GM19324 (cell line): ENCODE measurements around the gene KIF23.
"Not testable (repeated sequence)": the region's sequence is repeated elsewhere in the genome, so short reads cannot be mapped to it uniquely, and the experiment has no call there.

Experiments
- ATAC-seq: cut with Tn5 transposase; IDR thresholded peaks from one replicate; pipeline ENCODE4 v1.9.1; 2021; ENCODE audit warnings: mild to moderate bottlenecking, moderate library complexity; ENCODE audit not compliant: unreplicated experiment, low FRiP score

KIF23 gene

DNA sequence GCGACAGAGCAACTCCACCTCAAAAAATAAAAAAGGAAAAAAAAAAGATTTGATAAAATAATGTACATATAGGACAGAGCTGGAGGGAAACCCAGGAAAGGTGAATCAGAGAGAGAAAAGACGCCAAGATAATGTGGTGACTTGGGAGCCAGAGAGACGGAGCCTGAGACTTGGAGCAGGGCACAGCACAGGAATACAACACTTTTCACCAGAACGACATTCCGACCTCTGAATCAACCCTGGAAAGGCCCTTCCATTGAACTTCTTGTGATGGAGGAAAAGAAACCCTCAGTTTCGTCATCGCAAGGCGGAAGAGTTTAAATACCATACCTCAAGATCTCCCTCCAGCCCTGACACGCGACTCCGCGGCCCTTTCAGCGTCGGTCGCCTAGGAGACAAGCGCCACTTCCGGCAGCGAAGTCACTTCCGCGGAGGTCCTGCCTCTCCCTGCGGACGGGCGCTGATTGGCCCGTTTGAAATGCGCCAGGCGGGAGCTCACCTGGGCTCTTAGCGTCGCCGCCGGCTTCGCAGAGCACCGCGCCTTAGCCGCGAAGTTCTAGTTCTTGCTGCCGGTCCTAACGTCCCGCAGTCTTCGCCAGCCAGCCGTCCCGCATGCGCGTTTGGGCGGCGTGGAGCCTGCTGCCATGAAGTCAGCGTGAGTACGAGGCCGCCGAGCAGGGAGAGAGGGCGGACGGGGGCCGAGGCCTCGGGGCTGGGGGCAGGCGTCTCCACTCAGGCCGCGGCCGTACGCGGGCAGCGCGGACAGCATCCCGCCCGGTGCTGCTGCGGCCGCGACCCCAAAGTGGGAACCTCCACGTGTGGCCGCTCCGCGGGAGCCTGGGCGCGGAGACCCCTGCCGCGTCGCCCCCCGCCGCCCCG, at the start of gene KIF23:
TSS of gene KIF23 (plus strand) at position 528 of the 879 bp plus-strand sequence. CDS start at position 645, 117 bp downstream.
- ATAC-seq = peak; percentile 89

DNA sequence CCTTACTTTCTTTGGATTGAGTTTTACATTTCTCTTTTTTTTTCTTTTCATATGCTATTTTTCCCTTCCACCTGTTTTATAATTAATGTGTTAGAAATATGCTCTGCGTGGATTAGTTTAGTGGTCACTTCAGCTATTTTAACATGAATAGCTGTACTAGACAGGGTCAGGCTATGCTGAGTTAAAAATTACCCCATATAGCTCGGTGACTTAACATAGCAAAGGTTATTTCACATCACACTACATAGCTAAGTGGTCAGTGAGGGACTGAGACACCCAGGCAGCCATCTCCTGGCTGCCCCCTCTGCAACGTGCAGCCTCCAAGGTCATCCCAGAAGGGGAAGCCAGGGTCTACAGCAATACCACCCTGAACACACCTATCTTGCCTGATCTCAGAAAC, 46.9 kb upstream of the KIF23 start:
- no peak for ATAC-seq

DNA sequence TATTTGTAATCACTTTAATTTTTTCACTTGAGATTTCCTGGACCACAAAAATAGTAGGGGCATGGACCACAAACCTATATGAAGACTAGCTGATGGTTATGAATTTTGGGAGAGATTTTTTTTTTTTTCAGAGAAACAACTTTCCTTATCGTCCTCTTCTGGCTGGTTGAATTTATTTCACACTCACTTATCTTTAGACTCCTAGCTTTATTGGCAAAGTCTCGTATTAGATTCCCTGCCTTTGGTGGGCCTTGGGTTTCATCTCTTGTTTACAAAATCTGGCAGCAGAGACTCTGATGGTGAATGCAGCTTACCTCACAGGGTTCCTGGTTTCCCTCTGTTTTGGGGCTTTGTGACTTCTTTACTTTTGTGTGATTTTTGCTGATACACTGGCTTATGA, 44.5 kb upstream of the KIF23 start:
- no peak for ATAC-seq

DNA sequence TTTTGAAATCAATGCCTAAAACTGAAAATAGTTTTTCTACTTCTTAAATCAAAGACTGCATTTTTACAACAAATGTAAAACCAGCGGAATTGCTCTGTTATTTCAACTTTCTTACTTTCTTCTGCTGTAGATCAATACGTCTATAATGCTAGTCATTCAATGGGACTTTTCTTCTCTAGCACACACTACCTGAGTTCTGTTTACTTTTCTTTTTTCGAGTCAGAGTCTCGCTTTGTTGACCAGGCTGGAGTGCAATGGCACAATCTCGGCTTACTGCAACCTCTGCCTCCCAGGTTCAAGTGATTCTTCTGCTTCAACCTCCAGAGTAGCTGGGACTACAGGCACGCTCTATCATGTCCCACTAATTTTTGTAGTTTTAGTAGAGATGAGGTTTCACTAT, 40.7 kb upstream of the KIF23 start:
- ATAC-seq = no peak

DNA sequence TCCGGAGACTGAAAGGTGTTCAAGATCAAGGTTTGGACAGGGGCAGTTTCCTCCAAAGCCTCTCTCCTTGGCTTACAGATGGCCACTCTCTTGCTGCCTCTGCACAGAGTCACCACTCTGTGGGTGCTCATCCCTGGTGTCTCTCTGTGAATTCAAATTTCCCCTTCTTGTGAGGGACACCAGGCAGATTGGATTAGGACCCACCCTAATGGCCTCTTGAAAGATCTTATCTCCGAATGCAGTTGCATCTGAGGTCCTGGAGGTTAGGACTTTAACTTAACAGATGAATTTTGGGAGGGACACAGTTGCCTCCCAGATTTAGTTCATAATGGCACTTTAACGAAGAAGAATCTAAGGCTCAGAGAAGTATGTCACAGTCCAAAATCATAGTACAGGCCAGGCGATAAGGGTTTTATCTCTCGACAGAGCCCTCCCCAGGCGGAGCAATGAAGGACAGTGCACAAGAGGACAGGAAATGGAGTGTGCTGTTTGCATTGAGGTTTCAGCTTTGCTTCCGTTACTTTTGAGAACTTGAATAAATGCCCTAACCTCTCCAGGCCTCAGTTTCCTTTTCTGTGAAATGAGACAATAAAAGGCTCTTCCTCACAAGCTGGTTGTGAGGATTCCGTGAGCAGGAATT, 38.9 kb upstream of the KIF23 start:
- no peak for ATAC-seq

DNA sequence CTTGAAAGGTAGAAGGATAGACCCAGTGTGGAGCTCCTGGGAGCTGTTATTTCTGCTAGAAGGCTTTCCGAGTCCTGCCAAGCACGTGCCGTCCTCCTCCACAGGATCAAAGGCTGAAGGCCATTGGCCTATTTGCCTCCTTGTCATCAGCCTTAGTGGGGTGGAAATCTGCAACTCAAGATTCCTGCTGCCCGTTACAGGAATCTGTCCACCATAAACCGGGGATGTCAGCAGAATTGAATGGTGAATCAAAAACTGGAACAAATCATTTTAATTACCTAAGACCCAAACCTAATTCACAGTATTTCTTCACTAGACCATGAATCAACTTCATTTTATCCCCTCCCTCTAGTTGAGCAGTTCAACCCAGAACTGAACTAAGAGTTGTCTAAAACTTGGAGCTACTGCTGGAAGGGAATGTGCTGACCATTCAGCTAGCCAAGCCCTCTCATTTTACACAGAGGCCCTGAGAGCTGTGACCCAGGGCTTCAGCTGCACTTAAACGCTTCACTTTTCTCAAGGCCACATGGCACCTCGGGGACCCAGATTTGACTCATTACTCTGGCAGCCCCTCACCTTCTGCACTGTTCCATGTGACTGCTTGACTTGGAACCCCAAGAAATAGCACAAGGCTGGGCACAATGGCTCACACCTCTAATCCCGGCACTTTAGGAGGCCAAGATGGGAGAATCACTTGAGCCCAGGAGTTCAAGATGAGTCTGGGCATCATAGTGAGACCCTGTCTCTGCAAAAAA, 36.8 kb upstream of the KIF23 start:
- no peak for ATAC-seq

DNA sequence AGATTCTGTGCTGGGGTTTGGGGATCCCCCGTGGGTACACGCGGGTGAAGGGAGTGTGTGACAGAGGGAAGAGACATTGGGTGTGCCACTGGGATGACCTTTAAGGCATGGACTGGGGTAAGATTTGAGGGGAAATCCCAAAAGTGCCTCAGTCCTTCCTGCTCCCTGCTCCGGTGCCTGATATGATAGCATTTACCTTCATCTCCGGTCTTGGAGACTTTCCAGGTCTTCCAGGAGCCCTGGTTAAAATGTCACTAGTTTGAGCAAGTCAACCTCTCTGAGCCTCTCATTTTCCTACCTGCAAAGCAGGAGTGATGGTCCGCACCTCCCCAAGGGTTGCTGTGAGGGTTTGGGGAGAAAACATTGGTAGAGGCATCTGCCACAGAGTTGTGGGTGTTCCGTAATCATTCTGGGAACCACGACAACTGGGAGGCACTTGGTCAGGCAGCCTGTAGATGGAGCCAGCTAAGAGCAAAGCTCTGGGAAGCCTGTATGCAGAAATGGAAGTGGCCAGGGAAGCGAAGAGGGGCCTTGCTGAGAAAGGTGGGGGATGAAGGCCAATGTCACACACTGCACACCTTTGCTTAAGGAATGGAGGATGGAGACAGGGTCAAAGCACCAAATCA, 33.9 kb upstream of the KIF23 start:
- no peak for ATAC-seq

DNA sequence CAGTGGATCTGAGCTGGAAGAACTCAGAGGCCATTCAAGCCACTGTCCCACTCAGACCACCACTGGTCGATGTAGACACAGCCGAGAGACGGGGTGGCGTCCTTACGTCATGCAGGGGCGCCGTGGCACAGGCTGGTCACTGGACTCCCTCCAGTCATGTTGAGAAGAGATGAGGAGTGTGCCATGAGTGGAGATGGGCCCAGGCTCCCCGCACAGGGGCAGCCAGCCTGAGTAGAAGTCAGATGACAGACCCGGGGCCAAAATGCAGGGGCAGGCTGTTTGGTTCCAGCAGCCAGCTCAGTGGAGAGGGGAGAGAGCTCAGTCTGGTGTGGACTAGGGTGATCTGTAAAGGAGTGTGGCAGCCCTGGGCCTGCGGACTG, 33.4 kb upstream of the KIF23 start:
- no peak for ATAC-seq

DNA sequence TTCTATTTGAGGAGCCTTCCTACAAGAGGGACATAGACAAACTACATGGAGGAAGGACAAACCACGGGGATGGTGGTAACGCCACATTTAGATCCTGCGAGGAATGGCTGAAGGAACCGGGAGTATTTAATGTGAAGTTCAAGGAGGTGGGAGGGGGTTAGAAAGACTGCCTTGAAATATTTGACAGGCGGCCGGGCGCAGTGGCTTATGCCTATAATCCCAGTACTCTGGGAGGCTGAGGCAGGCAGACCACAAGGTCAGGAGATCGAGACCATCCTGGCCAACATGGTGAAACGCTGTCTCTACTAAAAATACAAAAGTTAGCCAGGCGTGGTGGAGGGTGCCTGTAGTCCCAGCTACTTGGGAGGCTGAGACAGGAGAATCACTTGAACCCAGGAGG, 32.0 kb upstream of the KIF23 start:
- ATAC-seq = not testable (repeated sequence)

DNA sequence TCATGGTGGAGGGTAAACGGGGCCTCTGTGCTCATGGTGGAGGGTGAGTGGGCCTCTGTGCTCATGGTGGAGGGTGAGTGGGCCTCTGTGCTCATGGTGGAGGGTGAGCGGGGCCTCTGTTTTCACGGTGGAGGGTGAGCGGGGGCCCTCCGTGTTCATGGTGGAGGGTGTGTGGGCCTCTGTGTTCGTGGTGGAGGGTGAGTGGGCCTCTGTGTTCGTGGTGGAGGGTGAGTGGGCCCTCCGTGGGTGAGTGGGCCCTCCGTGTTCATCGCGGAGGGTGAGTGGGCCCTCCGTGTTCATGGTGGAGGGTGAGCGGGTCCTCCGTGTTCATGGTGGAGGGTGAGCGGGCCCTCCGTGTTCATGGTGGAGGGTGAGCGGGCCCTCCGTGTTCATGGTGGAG, 30.1 kb upstream of the KIF23 start:
- ATAC-seq = not testable (repeated sequence)

DNA sequence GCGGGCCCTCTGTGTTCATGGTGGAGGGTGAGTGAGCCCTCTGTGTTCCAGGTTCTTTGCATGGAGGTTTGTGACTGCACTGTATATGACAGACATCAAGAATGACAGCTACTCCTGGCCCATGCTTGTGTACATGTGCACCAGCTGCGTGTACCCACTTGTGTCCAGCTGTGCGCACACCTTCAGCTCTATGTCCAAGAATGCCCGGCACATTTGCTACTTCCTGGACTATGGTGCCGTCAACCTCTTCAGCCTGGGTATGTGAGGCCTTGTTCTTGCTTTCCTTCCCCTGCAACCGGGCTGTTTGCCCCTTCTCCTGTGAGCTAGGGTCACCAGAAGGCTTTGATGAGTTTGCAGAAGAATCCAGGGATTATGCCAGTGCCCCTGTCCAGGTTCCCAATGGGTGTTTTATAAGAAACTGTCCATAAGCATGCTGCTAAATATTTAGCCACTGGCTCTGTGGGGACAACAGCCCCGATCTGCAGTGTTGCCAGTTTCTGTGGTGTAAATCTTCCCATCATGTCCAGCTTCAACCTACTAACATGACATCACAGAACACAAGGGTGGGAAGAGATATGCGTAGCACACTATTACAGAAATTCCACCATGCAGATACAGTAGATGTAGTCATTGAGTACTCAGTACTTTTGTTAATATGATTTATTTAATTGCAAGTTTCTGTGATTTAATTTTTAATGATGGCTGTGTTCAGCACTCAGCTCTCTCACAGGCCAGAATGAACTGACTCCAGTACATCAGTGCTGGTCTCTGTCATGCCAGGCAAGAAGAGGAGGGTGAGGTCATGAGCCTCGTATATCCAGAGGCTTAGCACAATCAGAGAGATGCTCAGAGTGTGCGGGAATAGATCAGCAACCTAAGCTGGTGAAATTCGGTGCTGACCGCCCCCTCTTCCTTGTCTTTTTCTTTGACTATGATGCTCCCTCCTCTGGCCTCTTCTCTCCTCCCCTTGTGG, 29.2 kb upstream of the KIF23 start:
- no peak for ATAC-seq

DNA sequence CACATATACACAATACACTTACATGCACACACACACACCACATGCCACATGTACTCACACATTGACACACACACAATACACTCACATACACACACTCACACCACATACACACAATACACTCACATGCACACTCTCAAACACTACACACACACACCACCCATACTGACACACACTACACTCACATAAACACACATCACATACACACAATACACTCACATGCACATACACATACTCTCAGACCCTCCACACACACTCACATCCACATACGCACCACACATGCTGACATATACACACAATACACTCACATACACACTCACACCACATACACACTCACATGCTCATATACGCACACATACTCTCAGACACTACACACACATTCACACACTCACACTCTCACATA, 28.3 kb upstream of the KIF23 start:
- ATAC-seq = no peak

DNA sequence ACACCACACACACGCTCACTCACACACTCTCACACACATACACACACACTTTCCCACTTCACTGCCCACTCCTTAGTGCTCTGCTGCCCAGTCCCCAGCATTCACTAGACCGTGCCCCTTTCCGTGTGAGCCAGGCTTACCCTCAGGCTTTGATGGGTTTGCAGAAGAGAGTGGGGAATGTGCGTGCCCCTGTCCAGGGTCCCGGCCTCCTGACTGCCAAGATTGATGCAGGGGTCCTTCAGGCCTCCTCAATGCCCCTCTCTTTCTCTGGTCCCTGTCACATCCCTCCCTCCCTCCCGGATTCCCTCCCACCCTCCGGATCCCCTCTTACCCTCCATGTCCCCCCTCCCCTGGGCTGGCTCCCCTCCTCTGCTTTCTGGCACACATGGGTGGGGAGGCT, 27.9 kb upstream of the KIF23 start:
- no peak for ATAC-seq

DNA sequence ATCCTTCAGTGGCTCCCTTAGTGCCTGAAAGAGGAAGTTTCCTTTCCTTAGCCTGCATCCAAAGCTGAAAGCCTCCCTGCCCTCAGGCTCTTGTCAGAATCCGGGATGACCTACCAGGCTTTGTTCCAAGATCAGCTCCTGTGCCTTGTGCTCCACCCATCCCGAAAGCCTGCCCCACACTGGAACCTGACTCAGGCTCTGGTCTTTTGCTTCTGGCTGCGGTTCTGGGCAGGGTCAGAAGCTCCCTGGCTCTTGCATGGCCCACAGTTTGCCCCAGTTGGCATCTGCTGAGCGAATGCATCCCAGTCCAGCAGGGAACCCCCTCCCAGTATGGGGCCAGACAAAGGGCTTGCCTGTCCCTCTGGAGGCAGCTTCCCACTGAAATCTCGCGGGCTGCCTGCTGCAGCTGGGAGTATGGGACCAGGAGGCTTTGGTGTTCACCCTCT, 25.9 kb upstream of the KIF23 start:
- ATAC-seq = no peak

DNA sequence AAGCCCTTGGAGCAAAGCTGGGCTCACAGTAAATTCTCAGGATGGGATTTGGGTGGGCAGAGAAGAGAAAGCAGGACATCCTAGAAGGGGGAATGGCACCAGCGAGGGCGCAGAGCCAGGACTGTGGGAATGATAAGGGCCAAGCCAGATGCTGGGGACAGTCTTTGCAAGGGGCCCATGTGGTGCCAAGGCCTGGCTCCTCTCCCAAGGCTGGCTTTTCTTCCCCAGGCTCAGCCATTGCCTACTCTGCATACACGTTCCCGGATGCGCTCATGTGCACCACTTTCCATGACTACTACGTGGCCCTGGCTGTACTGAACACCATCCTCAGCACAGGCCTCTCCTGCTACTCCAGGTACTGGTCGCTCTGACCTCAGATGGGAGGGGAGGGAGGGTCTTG, 24.7 kb upstream of the KIF23 start:
- ATAC-seq = no peak

DNA sequence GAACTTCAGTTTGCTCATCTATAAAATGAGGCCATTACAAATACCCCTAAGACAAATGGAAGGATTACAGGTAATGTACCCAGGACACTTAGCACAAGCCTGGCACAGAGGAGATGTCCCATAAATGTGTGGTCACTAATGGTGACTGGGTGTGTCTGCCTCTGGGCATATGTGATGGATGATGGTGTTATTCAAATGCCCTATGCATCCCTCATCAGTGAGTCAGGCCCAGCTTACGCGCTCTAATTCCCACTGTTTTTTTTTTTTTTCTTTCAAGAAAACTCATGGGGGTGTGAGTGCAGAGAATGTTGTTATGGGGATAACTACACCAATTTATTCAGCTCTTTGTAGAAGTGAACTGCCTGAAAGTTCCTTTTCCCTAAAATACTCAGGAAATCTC, 23.6 kb upstream of the KIF23 start:
- no peak for ATAC-seq

DNA sequence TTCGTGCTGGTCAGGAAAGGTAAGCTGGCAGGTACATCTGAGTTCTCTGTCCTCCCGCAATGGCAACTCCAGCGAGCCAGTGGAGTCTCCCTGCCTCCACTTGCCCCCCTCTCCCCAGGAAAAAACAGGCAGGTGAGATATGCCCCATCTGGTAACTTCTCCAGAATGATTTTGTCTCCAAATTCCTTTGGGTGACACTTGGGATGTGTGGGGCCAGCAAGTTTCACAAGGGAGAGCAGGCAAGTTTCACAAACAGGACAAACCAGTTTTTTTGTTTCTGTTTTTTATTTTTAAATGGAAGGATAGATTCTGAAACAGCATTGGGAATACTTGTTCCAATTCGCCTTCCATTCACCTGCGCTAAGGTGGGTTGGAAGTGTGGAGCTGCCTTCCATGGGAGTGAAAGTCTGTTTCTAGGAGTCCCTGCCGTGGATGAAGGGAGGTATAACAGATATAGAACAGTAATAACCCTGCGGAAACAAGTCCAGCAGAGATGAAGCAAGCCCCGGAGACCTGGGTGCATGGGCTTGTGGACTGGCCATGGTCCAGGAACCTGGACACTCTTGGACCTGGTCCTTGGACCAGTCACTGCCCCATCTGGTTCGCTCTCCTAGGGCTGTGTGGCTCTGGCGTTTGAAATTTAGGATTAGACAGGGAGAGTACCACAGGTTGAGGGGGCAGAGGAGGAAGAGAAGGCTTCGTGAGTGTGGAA, 22.9 kb upstream of the KIF23 start:
- no peak for ATAC-seq

DNA sequence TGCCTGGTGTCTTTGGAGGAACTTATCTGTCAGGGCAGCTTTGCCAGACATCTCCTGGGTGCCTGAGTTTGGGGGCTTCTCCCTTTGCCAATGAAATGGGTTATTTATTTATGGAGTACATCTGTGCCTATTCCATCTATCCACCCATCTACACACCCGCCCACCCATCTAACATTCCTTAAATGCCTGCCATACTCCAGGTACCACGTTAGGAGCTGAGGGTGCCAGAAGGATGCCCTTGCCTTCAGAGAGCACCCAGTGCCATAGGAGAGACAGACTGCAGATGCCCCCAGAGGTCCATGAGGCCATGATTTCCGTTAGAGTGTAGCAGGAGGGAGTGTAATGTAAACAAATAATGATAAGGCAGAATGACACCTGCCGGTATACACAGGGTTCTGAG, 21.8 kb upstream of the KIF23 start:
- ATAC-seq = no peak

DNA sequence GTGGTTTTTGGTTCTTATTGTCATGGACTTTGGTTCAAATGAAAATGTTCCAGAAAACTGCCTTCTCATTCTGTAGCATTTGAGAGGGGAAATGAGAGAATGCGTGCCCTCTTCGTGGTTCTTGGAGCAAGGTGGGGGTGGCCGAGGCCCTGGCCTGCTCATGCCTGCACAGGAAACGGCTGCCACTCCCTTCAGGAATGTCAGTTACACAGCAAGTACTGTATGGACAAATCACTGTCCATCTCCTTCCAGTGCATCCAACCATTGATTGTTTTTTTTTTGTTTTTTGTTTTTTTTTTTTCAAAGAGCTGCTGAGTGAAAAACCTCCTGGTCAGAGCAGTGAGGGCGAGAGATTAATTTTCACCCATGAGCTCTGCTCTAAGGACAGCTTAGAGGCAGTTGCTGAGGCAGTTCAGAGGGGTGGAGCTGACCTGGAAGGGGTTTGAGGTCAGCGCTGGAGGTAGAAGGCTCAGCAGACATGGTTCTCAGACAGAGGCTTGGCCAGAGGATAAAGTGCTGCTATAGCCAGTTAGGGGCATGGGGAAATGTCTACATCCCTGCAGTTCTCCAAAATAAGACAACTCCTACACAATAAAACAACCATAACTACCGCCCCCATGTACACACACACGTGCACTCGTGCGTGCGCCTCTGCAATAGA, 20.2 kb upstream of the KIF23 start:
- ATAC-seq = no peak
